ENCODE measurements around the gene ABLIM3. TPM values are rescaled to one million over a fixed set of nuclear protein-coding genes. Genes with fewer than 3 reads are reported as not detected.

Gene ABLIM3
- total RNA-seq, 1 experiment from 2014 or later: 70.9 TPM

DNA sequence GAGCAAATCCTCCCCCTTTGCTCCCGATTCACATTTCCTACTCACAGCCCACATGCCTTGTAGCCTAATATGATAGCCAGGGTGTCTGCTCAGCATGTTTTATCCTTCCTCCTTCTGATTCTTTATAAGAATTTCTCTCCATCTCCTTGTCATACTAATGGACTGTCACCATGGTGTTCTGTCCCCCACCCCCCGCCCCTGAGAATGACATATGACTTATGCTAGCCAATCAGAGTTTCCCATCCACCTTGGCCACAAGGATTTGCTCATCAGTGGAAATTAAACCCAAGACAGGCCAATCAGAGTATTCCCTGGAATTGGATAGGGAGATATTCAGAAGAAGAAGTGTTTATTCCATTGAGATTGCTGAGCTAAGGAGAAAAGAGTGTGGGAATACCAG, 16.0 kb downstream of the ABLIM3 start:
- no peaks in the 10 kb centered on the region for H3K27me3 Mint-ChIP-seq (ENCODE audit: unreplicated experiment)
- peaks cover 63% of the 10 kb centered on the region for H3K36me3 Mint-ChIP-seq (ENCODE audit: insufficient read depth, unreplicated experiment)
- no peak for DNase-seq
- no peak overlapping the region for H3K27ac Mint-ChIP-seq (ENCODE audit: unreplicated experiment)
- TF ChIP-seq, protein P1, sequence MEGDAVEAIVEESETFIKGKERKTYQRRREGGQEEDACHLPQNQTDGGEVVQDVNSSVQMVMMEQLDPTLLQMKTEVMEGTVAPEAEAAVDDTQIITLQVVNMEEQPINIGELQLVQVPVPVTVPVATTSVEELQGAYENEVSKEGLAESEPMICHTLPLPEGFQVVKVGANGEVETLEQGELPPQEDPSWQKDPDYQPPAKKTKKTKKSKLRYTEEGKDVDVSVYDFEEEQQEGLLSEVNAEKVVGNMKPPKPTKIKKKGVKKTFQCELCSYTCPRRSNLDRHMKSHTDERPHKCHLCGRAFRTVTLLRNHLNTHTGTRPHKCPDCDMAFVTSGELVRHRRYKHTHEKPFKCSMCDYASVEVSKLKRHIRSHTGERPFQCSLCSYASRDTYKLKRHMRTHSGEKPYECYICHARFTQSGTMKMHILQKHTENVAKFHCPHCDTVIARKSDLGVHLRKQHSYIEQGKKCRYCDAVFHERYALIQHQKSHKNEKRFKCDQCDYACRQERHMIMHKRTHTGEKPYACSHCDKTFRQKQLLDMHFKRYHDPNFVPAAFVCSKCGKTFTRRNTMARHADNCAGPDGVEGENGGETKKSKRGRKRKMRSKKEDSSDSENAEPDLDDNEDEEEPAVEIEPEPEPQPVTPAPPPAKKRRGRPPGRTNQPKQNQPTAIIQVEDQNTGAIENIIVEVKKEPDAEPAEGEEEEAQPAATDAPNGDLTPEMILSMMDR (IDR thresholded peaks at IDR 0.05; ENCODE audit: unreplicated experiment): no peak
- intact Hi-C loops (cut with micrococcal nuclease; ENCODE audit: unreplicated experiment): no loop called here
- CTCF ChIA-PET: no interaction called here
- peaks cover 36% of the 10 kb centered on the region for H3K4me1 Mint-ChIP-seq (ENCODE audit: low read depth, unreplicated experiment)
- no peak overlapping the region for H3K4me3 Mint-ChIP-seq (ENCODE audit: low read depth, unreplicated experiment)
- BruUV-seq (replicated peaks): no TSS peak
- no peaks in the 10 kb centered on the region for H3K9me3 Mint-ChIP-seq (ENCODE audit: low read depth, unreplicated experiment)

DNA sequence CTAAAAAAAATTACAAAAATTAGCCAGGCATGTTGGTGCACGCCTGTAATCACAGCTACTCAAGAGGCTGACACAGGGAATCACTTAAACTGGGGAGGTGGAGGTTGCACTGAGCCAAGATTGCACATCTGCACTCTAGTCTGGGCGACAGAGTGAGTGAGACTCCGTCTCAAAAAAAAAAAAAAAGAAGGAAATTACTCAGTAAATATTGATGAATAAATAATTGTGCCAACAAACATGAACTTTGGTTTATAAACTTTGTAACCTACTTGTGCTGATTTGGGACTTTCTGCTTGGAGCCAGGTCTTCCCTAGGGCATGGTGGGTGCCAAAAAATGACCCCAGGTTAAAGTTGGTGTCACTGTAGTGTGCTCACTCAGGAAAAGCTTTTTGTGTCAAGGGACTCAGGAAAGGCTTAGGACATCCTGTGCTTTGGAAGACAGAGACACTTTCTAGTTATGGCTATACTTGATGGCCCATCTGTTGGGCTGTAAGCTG, 19.0 kb downstream of the ABLIM3 start:
- Mint-ChIP-seq H3K36me3 (ENCODE audit: insufficient read depth, unreplicated experiment) (peaks cover 48% of the 10 kb centered on the region), H3K4me1 (ENCODE audit: low read depth, unreplicated experiment) (peaks cover 66% of the 10 kb centered on the region), H3K9me3 (ENCODE audit: low read depth, unreplicated experiment) (no peaks in the 10 kb centered on the region), H3K27me3 (ENCODE audit: unreplicated experiment) (no peaks in the 10 kb centered on the region), H3K27ac (ENCODE audit: unreplicated experiment) (peak overlapping the region; percentile 98), H3K4me3 (ENCODE audit: low read depth, unreplicated experiment) (peak overlapping the region; percentile 43)
- CTCF ChIA-PET: interaction anchor here (1.5 to 1.7 kb wide), 2 partner anchors 8 to 19 kb away, joined by 6 to 11 read pairs; partner anchors contain the start of gene ABLIM3
- intact Hi-C loops (cut with micrococcal nuclease; ENCODE audit: unreplicated experiment): no loop called here
- TF ChIP-seq, protein P1 (IDR thresholded peaks at IDR 0.05; ENCODE audit: unreplicated experiment): no peak
- no peak for DNase-seq
- no TSS peak for BruUV-seq (replicated peaks)

DNA sequence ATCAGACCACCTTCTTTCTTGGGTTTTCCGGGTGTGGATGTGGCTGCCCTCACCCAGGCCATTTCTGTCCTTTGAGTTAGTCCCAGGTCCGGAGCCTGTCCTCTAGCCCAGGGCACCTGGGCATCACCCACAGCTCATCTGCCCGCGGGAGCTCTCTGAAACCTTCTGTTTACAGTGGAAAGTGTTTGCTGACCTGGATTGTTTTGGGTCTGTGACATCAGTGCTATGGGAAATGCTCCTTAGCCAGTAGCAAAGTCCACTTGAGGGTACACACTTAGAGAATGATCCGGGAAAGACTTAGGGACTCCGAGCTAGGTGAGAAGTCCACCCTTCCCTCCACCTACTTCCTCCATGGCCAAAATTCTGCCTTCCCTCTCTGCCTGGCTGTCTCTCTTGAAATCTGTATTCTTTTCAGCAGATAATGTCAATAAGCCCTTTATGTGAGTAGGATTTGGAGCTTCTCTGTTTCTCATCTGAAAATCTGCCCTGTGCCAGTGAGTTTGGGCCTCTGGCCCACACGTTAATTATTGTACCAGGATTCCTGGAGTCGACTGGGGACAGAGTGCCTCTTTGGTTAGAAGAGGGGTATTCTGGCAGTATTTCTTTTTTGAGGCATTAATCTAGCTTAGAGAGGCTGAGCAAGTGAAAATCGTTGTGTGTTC, 19.9 kb downstream of the ABLIM3 start:
- peak overlapping the region; percentile 98 for H3K27ac Mint-ChIP-seq (ENCODE audit: unreplicated experiment)
- H3K36me3 Mint-ChIP-seq (ENCODE audit: insufficient read depth, unreplicated experiment): peaks cover 41% of the 10 kb centered on the region
- intact Hi-C loops (cut with micrococcal nuclease; ENCODE audit: unreplicated experiment): no loop called here
- BruUV-seq (replicated peaks): no TSS peak
- no peaks in the 10 kb centered on the region for H3K9me3 Mint-ChIP-seq (ENCODE audit: low read depth, unreplicated experiment)
- H3K4me3 Mint-ChIP-seq (ENCODE audit: low read depth, unreplicated experiment): peak overlapping the region; percentile 43
- TF ChIP-seq, protein P1 (IDR thresholded peaks at IDR 0.05; ENCODE audit: unreplicated experiment): no peak
- no peaks in the 10 kb centered on the region for H3K27me3 Mint-ChIP-seq (ENCODE audit: unreplicated experiment)
- CTCF ChIA-PET: interaction anchor here (0.6 to 1.7 kb wide), 6 partner anchors 9 to 281 kb away, joined by 3 to 11 read pairs (median 4); partner anchors contain the start of gene ABLIM3
- no peak for DNase-seq
- H3K4me1 Mint-ChIP-seq (ENCODE audit: low read depth, unreplicated experiment): peaks cover 75% of the 10 kb centered on the region

DNA sequence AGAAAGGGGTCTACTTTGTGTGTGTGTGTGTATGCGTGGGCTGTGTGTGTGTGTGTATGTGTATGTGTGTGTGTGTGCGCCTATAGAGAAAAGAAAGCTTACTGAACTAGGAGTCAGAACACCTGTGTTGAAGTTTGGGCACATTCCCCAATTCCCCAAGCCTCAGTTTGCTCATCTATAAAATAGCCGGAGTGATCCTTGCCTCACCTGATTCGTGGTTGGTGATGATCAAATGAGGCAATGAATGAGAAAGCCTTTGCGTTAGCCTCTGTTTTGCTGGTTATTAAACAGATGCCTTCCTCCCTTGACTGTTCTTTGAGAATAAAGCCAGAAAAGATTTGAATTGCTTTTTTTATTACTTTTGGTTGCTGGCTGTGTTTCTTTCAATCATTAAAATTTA, 20.6 kb downstream of the ABLIM3 start:
- DNase-seq: no peak
- peak overlapping the region; percentile 43 for H3K4me3 Mint-ChIP-seq (ENCODE audit: low read depth, unreplicated experiment)
- H3K4me1 Mint-ChIP-seq (ENCODE audit: low read depth, unreplicated experiment): peaks cover 80% of the 10 kb centered on the region
- BruUV-seq (replicated peaks): TSS peak; percentile 97
- peaks cover 41% of the 10 kb centered on the region for H3K36me3 Mint-ChIP-seq (ENCODE audit: insufficient read depth, unreplicated experiment)
- peak overlapping the region; percentile 98 for H3K27ac Mint-ChIP-seq (ENCODE audit: unreplicated experiment)
- H3K9me3 Mint-ChIP-seq (ENCODE audit: low read depth, unreplicated experiment): no peaks in the 10 kb centered on the region
- TF ChIP-seq, protein P1 (IDR thresholded peaks at IDR 0.05; ENCODE audit: unreplicated experiment): no peak
- CTCF ChIA-PET: interaction anchor here (0.7 to 1.7 kb wide), 5 partner anchors 10 to 36 kb away, joined by 3 to 11 read pairs (median 4); partner anchors contain the start of gene ABLIM3
- intact Hi-C loops (cut with micrococcal nuclease; ENCODE audit: unreplicated experiment): no loop called here
- no peaks in the 10 kb centered on the region for H3K27me3 Mint-ChIP-seq (ENCODE audit: unreplicated experiment)

Measured in Calu3 (cell line).